Kasumi-1 (cell line): ENCODE data around the gene POPDC3.
"Not testable (repeated sequence)": the region's sequence is repeated elsewhere in the genome, so short reads cannot be mapped to it uniquely, and the experiment has no call there.

Experiments
- DNase-seq, 2 experiments: peaks; one replicate each; lab custom pipeline; 2025; lab: John Stamatoyannopoulos, UW

The POPDC3 gene, protein sequence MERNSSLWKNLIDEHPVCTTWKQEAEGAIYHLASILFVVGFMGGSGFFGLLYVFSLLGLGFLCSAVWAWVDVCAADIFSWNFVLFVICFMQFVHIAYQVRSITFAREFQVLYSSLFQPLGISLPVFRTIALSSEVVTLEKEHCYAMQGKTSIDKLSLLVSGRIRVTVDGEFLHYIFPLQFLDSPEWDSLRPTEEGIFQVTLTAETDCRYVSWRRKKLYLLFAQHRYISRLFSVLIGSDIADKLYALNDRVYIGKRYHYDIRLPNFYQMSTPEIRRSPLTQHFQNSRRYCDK

DNA sequence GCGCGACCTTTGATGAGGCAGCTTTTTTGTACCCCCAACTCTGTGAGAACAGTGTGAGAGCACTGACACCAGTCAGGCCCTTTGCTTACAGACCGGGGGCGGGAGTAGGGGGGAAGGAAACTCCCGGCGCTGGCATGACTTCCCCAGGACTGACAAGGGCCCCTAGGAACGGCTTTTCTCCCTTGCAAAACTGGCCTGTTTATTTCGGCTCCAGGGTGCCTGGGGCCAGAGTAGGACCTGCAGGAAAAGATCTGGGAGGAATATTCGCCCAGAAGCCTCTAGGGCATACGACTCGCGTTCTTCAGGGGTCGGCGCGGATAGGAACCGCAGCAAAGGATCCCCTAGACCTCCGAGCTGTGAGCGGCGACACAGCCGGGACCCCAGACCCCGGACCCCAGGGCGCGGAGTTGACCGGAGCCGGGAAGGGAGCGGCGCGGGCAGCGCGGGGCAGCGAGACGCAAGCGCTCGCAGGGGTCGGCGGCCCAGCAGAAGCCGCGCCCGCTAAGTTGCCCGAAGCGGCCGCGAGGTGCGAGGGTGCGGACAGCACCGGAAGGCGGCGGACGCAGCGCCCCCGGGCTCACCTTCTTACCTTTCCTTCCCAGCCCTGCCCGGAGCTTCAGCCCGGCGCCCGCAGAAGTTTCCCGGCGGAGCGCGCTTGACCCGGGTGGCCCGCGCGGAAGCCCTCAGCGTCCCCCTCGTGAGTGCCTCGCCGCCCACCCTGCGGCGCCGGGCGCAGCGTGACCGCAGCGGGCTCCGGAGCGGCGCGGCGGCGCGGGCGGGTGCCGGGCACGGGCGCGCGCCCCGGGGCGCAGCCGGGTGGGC, at the start of gene POPDC3:
TSS of gene POPDC3 (minus strand) at position 771 of the 822 bp plus-strand sequence. CDS start 18,105 bp downstream, outside the sequence.
- DNase-seq: peak; percentile 14 to 18

DNA sequence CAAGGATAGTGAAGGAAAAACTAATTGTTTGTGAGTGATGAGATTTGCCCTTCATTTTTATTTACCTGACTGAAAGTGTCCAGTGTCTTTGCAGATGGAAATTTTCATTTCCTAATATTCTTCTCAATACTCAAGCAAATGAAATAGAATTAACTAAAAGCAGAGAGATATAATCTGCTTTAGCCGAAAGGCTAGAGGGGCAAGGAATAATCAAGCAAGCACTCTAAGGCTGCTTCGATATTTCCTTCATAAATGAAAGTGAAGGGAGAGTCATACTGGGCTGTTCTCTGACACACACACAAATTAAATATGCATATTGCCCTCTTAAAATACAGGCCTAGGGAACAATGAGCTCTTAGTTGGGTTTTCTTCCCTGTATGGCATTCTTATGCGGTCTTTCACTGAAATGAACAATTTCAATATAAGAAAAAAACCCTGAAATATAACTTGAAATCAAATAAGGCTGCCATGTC, 47.5 kb upstream of the POPDC3 start:
- DNase-seq: no peak

DNA sequence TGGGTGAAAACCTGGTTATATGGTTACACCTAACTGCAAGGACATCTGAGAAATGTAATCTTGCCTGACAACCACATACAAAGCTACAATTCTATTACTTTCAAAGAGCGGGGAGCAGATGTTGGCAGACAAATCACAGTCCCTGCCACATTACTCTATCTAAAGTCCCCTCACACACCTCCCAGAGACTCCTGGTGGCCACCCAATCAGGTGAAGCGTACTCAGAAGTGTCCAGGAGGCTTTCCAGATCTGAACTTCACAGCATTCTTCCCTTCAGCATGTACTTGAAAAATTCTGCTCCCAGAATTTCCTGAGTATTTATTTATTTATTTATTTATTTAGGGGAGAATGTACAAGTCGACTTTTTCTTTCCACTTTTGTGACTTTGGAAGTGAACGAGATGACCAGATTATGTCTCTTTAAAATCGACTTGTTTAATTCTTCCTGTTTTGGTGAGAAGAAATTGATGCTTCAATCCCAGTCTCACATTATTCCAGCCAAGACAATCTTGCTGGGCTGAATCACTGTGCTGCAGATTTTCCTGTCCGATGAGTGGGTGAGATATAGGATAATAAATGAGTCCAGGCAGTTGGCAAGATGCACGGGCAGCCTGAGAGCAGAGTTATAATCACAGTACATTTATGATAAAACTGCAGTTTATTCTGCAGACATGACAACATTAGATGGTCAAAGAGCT, 46.9 kb upstream of the POPDC3 start:
- DNase-seq: no peak

DNA sequence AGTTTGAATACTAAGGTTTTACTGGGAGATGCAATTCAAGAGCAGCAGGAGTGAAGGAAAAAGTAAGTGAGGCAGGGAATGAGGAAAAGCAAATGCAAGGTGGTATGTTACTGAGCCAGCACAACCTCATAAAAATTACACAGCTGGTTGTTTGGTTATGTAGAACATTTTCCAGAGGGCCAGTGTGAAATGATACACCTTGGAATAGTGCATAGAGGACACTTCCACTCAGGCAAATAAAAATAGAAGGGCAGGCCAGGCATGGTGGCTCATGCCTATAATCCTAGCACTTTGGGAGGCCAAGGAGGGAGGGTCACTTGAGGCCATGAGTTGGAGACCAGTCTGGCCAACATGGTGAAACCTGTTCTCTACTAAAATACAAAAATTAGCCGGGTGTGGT, 43.4 kb upstream of the POPDC3 start:
- DNase-seq: no peak

DNA sequence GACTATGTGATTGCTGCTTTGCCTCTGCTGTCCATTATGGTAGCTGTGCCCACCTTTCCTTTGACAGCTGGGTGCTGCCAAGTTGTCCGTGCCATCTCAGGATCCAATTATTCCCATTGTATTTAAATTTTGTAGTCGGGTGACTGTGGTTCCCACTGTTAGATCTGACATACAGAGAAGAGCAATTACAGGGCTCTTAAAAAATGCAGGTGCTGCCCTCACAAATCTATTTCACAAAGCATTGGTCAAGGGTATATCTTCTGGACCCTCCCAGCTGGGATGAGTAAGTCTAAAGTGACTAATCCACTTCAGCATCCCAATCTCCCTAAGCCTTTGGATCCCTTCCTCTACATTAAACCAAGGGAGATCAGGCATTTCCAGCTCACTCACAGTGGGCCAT, 41.4 kb upstream of the POPDC3 start:
- not testable (repeated sequence) for DNase-seq

DNA sequence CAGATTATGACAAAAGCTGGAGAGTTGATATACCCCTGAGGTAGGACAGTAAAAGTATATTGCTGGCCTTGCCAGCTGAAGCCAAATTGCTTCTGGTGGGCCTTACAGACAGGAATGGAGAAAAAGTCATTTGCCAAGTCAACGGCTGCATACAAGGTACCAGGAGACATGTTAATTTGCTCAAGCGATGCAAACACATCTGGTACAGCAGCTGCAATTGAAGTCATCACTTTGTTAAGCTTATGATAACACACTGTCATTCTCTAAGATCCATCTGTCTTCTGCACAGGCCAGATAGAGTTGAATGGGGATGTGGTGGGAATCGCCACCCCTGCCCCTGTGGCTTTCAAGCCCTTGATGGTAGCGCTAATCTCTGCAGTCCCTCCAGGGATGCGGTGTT, 40.4 kb upstream of the POPDC3 start:
- no peak for DNase-seq

DNA sequence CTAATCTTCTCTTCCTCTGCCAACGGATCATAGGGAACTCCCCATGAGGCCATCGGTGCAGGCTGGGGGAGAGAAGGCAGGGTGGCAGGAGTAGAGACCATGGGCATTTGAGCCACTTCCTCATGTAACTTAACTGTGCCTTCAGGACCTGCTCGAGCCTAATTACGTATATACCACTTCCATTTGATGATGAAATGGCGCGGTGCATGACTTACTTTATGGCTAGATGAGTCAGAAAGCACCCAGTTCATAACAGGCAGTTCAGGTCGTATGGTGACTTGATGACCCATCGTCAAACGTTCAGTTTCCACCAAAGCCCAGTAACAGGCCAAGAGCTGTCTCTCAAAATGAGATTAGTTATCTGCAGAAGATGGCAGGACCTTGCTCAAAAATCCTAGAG, 39.4 kb upstream of the POPDC3 start:
- not testable (repeated sequence) for DNase-seq

DNA sequence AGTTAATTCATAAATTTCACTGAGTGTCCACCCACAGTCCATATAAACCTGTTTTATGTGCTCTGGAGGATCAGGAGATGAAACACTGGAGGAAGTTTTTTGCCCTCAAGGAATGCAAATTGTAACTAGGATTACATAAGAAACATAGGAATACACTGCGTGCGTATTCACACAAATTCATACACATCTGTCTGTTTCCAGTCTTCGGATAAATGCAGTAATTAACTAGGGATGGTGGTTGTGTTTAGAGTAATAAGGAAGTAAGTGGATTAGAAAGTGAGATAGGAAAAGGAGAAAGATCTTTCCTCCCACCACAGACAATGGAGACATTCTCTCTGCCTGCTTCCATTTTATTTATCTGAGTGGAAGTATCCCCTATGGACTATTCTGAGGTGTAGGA, 35.7 kb upstream of the POPDC3 start:
- no peak for DNase-seq

DNA sequence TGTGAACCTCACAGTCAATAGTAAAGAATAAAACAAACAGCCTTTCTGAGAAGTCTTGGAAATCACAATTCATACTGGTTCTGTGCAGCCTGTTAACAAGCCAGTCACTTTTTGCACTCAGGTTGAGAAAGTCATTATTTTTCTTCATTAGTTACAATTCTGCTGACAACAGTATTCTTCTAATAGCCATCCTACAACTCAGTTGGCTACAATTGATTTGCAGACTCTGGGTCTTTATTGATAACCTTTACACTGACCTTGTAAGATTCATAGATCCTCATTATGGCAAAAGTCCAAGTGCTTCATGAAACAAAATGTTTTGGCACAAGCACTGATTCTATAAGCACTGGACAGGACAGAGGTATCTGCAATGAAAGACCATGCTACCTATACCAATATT, 34.9 kb upstream of the POPDC3 start:
- DNase-seq: no peak

DNA sequence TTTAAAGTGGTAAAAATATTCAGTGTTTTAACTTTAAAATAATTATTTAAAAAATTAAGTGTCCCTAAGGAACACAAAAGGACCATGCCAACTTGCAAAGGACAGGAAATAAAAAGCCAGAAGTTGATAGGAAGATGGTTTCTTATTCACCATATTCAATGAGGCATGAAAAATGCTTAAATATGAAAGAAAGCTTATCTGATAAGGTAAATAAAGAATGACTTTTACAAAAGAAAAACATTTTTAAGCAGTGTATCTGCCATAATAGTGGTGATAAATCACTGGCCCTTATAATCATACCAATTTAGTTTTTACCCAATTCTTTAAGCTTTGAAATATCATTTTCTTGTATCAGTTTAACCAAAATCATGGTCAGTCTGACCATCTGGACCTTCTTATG, 33.5 kb upstream of the POPDC3 start:
- no peak for DNase-seq

DNA sequence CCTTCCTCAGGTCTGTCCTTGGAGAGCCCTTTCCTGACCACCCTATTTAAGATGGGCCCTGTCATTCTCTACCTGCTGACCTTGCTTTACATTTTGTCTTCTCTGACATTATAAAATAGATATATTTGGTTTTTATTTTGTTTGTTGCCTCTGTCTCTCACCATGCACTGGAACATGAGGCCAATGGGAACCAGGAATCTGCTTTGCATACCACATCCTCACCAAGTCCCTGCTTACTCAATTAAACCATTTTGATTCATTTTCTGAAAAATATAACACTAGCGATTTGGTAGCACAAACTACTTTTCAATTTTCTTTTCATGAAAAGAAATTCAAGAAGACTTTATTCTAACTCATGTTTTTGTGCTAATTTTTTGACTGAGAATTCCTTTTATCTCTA, 32.8 kb upstream of the POPDC3 start:
- no peak for DNase-seq

DNA sequence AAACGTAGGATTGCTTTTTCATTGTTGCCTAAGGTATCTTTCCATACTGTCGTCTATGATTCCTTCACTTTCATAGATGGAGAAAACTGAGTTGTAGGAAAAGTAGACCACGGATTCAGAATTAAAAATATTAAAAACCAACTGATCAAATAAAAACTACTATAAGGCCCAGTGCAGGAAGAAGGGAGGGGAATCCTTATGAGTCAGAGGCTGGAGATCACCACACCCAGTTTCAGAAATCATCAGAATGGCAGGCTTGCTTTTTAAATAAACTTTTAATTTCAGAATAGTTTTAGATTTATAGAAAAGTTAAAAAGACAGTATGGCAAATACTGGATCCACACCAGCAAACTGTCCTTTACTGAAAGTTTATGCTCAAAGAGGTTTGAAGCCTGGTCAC, 32.0 kb upstream of the POPDC3 start:
- DNase-seq: no peak

DNA sequence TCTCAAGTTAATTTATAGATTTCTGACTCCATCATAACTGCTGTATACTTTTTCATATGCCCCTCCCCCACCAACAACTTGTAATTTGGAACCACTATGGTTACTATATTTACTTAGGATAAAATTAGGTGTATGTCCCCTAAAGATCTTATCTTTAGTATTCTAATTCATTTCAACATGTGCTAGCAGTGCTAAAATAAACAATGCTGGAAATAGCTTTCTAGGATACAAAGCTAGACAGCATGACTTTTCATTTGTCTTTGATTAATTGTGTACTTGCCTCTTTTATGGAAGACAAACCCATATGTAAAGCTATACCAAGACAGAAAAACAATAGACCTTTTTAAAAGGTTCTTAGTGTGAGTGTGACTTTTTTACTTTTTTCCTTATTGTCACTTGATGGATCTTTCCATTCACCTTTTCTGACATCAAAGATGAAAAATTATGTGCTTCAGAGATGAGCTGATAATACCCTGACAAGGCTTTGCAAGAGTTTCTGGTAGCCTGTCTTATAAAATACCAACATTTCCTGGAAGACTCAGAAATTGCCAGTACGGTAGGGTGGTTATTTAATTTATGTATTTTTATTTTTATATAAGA, 31.2 kb upstream of the POPDC3 start:
- no peak for DNase-seq

DNA sequence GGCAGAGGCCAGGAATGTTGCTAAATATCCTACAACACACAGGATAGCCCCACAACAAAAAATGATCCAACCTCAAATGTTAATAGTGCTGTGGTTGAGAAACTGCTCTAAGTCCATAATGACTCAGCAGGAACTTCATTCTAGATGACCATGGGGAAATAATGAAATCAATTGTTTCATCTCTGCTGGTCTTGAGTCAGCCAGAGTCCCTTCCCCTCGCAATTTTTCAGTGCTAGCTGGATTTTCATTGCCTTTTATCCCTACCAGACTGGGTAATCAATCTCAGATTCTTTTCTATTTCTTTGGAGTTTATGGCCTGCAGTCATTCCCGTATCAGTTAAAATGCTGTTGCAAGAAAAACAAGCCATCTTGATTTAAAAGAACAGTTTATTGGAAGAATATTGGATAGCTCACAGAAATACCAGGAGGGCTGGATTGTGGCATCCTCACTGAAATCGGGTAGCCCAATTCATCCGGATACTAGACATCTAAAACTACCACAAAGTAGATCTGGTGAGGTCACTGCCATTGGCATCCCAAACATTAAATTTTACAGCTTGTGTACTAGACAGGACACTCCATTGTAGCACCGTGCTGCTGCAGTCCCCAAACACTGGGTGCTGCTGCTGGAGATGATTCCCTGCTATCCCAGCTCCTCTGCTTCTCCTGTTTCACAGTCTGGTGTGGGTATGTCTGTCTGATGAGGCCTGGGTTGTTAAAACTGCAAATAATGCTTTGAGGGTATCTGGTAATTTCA, 30.3 kb upstream of the POPDC3 start:
- DNase-seq: no peak

DNA sequence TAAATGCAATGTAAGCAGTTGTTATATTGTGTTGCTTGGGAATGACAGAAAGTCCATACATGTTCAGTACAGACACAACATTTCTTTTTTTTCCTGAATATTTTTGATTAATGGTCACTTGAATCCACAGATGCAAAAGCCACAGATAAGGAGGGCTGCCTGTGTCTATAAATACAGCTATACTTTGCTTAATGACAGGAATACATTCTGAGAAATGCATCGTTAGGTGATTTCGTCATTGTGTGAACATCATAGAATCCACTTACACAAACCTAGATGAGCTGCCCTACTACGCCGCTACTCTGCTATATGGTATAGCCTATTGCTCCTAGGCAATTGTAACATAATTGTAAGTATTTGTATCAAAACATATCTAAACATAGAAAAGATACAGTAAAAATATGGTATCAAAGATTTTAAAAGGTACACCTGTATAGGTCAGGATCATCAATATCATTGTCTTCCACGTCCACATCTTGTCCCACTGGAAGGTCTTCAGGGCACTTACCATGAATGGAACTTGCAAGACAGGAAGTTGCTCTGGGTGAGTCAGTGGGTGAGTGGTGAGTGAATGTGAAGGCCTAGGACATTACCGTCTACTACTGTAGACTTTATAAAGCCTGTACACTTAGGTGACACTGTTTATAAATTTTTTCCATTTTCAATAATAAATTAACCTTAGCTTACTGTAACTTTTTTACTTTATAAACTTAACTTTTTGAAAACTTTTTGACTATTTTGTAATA, 27.9 kb upstream of the POPDC3 start:
- no peak for DNase-seq

DNA sequence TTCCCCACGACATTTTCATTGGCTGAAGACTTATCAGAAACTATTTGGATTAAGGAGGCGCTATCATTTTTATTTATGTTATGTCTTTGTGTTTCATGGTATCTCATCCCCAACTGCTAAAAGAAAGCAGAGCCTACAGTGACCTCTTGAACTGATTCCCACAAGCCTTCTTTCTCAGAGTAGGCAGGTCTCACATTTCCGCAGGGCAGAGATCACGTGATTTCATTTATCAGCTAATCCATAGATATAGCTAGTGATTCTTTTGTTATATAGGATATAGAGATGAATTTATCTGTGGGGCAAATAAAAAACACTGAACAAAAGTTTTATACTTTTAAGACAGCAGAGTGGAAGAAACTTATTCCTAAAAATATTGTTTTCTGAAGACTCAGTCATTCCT, 25.0 kb upstream of the POPDC3 start:
- DNase-seq: no peak

DNA sequence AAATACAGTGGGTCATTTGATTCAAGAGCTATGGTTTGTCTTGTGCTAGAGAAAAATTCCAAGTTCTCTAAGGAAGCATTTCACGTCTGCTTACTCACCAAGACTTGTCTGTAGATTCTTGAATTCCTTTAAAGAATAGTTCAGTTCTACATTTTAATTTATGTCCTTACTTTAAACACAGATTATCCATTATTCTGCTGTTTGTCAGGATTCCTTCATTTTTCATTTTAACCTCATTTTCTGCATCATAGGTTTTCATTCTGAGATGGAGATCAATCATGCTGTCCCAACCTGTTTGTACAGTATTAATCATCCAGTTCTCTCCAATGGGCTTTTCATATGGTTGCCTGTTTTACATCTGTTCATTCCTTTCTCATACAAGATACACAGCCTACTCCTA, 24.5 kb upstream of the POPDC3 start:
- DNase-seq: no peak

DNA sequence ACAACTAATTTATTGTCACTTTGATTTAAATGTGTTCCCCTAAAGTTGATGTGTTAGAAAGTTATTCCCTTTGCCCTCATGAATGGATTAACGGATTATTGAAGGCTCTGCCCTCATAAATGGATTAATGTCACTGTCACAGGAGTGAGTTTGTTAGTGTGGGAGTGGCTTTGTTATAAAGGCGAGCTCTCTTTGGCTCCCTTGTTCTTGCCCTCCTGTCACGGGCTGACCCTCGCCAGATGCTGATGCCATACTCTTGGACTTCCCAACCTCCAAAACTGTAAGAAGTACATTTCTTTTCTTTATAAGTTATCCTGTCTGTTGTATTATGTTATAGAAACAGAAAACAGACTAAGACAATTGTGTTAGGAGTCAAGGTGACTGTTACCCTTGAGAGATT, 22.7 kb upstream of the POPDC3 start:
- DNase-seq: no peak

DNA sequence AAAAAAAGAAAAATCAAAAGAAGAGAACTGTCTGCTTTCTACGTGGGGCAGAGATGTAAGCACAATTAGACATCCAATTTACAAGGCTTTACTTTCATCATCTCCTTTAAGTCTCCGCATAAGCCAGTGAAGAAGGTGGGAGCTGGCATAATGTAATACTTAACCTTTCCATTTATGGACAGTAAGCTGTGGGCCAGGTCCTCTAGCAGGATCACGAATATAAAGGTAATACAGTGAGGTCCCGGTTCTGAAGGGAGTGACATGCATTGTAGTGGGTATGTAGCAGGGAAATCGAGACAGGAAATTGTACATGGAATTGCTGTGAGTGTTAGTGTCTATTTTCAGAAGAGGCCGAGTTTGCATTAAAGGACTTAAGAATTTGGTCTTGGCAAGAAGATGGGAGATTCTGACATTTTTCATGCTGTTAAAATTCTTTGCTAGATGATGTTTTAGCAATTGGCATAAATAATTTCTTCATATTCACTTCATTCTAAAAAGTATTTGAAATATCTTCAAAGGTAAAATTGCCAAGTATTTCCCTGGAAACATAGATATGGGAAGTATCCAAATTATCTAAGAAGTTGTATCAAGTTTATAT, 20.4 kb upstream of the POPDC3 start:
- no peak for DNase-seq

DNA sequence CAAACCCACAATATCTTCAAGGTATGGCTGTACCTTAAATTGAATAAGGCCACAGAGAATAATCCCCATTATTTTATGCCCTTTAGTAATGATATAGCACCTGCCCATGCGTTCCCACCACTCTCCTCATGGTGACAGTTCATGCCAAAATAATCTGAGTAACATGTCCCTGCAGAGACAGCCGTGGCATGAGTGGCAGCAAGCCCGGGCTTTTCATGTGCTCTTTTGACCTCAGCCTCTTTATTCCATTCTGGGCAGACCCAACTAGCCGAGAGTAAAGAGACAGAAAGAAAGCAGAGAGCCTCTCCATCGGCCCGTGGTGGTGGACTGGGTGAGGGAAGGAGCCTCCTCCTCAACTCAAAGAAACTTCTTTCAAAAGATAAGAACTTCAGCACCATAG, 19.9 kb upstream of the POPDC3 start:
- no peak for DNase-seq

DNA sequence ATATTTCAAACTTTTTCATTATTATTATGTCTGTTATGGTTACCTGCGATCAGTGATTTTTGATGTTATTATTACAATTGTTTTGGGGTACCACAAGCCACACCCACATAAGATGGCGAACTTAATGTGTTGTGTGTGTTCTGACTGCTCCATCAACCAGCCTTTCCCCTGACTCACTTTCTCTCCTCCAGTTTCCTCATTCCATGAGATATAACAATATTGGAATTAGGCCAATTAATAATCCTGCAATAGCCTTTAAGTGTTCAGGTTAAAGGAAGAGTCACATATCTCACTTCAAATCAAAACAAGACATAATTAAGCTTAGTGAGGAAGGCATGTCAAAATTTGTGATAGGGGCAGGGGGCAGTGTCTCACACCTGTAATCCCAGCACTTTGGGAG, 16.3 kb upstream of the POPDC3 start:
- DNase-seq: no peak
